Measurements from ENCODE around the gene PA2G4.

PA2G4 gene

DNA sequence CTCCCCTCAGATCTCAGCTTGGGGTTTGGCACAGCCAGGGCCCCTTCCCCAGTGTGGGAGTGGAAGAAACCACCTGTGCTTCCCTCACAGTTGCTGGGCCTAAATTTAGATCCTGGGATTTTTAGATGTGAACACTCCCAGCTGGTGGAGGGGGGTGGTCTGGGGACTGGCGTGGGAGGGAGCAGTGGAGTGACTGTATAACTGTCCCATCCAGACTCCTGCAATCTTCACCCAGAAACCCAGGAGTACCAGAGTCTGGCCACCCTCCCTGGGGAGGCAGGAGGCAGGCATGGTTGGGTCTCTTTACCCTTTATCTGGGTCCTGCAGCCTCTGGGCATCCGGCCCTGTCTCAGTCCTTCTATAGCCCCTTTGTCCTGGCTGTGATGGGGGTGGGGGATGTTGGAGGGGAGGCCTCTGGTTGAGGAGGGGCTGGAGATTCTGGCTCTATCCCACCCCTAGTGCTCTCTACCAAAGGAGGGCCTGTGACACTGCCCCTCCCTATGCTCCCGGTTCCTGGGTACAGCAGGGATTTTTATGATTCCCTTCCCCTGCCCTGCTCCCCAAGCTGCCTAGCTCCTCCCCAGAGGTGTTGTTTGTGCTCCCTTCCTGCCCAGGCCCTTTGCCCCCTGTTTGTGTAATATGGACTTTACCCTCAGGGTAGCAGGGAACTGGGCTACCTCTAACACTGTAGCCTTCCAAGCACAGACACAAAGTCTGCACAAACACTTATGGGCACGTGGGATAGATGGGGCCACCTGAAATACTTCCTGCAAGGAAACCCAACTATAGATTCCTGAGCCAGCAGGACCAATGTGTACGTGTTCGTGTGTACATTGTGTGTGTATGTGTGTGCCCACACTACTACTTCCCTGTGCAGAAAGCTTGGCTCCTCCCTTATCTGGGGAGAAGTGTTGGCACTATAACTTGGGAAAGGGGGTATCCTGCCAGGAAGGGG lies 22.7 kb upstream of the PA2G4 start:
- Histone ChIP-seq H3K4me3 (no peak overlapping the region), H3K36me3 (no peaks in the 10 kb centered on the region), H3K27me3 (peaks cover 0 to 6% of the 10 kb centered on the region in 2 donors), H3K27ac (no peak overlapping the region), H3K9me3 (no peaks in the 10 kb centered on the region), H3K4me1 (peaks cover 0 to 22% (median 9%) of the 10 kb centered on the region in 4 donors)
- TF ChIP-seq, protein P1, sequence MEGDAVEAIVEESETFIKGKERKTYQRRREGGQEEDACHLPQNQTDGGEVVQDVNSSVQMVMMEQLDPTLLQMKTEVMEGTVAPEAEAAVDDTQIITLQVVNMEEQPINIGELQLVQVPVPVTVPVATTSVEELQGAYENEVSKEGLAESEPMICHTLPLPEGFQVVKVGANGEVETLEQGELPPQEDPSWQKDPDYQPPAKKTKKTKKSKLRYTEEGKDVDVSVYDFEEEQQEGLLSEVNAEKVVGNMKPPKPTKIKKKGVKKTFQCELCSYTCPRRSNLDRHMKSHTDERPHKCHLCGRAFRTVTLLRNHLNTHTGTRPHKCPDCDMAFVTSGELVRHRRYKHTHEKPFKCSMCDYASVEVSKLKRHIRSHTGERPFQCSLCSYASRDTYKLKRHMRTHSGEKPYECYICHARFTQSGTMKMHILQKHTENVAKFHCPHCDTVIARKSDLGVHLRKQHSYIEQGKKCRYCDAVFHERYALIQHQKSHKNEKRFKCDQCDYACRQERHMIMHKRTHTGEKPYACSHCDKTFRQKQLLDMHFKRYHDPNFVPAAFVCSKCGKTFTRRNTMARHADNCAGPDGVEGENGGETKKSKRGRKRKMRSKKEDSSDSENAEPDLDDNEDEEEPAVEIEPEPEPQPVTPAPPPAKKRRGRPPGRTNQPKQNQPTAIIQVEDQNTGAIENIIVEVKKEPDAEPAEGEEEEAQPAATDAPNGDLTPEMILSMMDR (IDR thresholded peaks at IDR 0.05), result no peak
- DNase-seq, result no peak
- intact Hi-C loops (cut with DNase I; ENCODE audit: low total_unique reads), result no loop called here

DNA sequence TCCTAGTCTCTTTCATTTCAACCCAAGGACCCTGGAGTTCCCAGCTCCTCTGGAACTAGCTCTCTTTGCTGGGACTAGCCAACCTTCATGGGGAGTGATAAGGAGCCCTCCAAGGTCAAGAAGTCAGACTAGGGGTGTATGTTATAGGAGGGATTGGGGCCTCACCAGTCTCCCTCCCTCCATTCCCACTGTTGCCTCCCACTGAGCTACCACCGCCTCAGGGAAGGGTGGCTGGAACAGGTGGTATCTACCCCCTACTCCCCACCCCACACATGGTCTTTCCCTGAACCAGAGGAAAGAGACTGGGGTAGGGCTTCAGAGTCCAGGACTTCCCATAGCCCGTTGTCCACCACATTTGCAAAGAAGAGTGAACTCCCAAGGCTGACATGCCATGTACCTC lies 22.0 kb upstream of the PA2G4 start:
- peaks cover 0 to 24% (median 9%) of the 10 kb centered on the region in 4 donors for H3K4me1 ChIP-seq
- TF ChIP-seq, protein P1 (IDR thresholded peaks at IDR 0.05), result no peak
- H3K9me3 ChIP-seq, result no peaks in the 10 kb centered on the region
- DNase-seq, result no peak
- no peak overlapping the region for H3K27ac ChIP-seq
- H3K4me3 ChIP-seq, result no peak overlapping the region
- intact Hi-C loops (cut with DNase I; ENCODE audit: low total_unique reads), result no loop called here
- peaks cover 0 to 6% of the 10 kb centered on the region in 2 donors for H3K27me3 ChIP-seq
- H3K36me3 ChIP-seq, result no peaks in the 10 kb centered on the region

DNA sequence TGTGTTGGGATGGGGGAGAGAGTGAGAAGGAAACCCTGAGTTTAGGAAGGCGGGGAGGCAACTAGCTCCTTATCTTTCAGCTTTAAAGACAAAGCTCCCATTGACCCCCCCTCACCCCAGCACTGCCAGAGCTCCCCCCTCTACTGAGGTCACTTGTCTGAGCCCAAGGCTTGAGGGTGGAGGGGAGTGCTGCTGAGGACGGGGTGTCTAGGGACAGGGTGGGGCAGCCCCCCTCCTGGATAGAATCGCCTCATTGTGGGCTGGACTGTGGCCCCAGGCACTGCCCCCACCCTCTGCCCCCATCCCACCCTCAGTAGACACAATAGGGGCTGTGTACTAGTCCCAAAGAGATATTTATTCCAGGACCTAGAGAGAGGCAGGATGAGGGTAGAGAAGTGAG lies 21.4 kb upstream of the PA2G4 start:
- peaks cover 0 to 24% (median 9%) of the 10 kb centered on the region in 4 donors for H3K4me1 ChIP-seq
- intact Hi-C loops (cut with DNase I; ENCODE audit: low total_unique reads), result no loop called here
- no peaks in the 10 kb centered on the region for H3K36me3 ChIP-seq
- H3K27ac ChIP-seq, result no peak overlapping the region
- no peaks in the 10 kb centered on the region for H3K9me3 ChIP-seq
- H3K4me3 ChIP-seq, result no peak overlapping the region
- peaks cover 0 to 6% of the 10 kb centered on the region in 2 donors for H3K27me3 ChIP-seq
- no peak for DNase-seq
- TF ChIP-seq, protein P1 (IDR thresholded peaks at IDR 0.05), result no peak

DNA sequence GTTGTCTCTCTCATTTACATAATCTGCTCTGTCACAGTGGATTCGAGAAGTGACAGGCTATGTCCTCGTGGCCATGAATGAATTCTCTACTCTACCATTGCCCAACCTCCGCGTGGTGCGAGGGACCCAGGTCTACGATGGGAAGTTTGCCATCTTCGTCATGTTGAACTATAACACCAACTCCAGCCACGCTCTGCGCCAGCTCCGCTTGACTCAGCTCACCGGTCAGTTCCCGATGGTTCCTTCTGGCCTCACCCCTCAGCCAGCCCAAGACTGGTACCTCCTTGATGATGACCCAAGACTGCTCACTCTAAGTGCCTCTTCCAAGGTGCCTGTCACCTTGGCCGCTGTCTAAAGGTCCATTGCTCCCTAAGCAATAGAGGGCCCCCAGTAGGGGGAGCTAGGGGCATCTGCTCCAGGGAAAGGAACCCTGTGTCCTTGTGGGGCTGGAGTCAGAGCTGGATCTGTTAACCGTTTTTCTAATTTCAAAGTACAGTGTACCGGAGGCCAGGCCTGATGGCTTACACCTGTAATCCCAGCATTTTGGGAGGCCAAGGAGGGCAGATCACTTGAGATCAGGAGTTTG lies 19.3 kb upstream of the PA2G4 start:
- Histone ChIP-seq H3K27me3 (peaks cover 0 to 6% of the 10 kb centered on the region in 2 donors), H3K27ac (no peak overlapping the region), H3K4me1 (peaks cover 0 to 9% (median 6%) of the 10 kb centered on the region in 4 donors), H3K4me3 (no peak overlapping the region), H3K36me3 (peaks cover 0 to 7% (median 0%) of the 10 kb centered on the region in 3 donors), H3K9me3 (no peaks in the 10 kb centered on the region)
- intact Hi-C loops (cut with DNase I; ENCODE audit: low total_unique reads), result no loop called here
- TF ChIP-seq, protein P1 (IDR thresholded peaks at IDR 0.05), result no peak
- no peak for DNase-seq

DNA sequence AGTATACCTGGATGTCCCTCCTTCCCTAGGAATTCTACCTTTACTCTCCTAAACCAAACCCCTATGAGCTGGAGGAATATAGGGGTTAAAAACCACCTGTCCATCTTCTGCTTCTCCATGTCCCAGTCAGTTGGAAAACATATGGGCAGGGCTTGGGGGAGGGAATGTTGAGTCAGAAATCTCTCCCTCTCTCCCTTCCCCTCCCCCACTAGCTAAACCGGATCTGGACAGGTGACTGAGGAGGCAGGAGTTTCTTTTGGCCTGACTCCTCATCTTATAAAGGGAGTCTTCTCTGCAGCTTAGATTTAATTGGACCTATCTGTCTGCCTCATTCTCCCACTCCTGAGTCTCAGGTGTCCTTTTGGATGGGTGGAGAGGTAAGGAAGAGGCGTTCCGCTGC lies 18.3 kb upstream of the PA2G4 start:
- Histone ChIP-seq H3K27me3 (no peaks in the 10 kb centered on the region), H3K4me3 (no peak overlapping the region), H3K4me1 (peaks cover 0 to 3% (median 0%) of the 10 kb centered on the region in 4 donors), H3K9me3 (no peaks in the 10 kb centered on the region), H3K36me3 (peaks cover 0 to 7% (median 0%) of the 10 kb centered on the region in 3 donors), H3K27ac (no peak overlapping the region)
- TF ChIP-seq, protein P1 (IDR thresholded peaks at IDR 0.05), result no peak
- DNase-seq, result no peak
- intact Hi-C loops (cut with DNase I; ENCODE audit: low total_unique reads), result no loop called here

Measured in tibial artery (tissue), 4 donors.